Endodermal cell (in vitro differentiated cells): ENCODE results near the gene SIM1. TPM values are rescaled to one million over a fixed set of nuclear protein-coding genes. Genes with fewer than 3 reads are reported as not detected.

Experiments used
- DNase-seq: peaks from one replicate; pipeline ENCODE4 v3.0.0-alpha.2; 2017
- H3K27ac ChIP-seq: 2 replicates; pipeline ENCODE4 v1.5.1; 2013; ENCODE audit warnings: mild to moderate bottlenecking, low read depth, low read length, moderate library complexity
- H3K27me3 ChIP-seq: 2 replicates; pipeline ENCODE4 v1.6.1; 2013; ENCODE audit warnings: mild to moderate bottlenecking, low read length, moderate library complexity; ENCODE audit not compliant: insufficient read depth, control insufficient read depth, poor library complexity, severe bottlenecking
- H3K36me3 ChIP-seq: 2 replicates; pipeline ENCODE4 v1.7.0; 2013; ENCODE audit warnings: mild to moderate bottlenecking, low read length, moderate library complexity; ENCODE audit not compliant: control insufficient read depth, insufficient read depth
- H3K4me1 ChIP-seq: one replicate; pipeline ENCODE4 v1.7.0; 2013; ENCODE audit warnings: low read length; ENCODE audit not compliant: control insufficient read depth, insufficient read depth
- H3K4me3 ChIP-seq: 2 replicates; pipeline ENCODE4 v1.5.1; 2013; ENCODE audit warnings: mild to moderate bottlenecking, low read length, moderate library complexity
- H3K9ac ChIP-seq: 2 replicates; pipeline ENCODE4 v1.6.1; 2013; ENCODE audit warnings: mild to moderate bottlenecking, low read length, moderate library complexity; ENCODE audit not compliant: poor library complexity, severe bottlenecking; ENCODE audit errors: extremely low read depth
- H3K9me3 ChIP-seq: 2 replicates; pipeline ENCODE4 v1.6.1; 2013; ENCODE audit warnings: mild to moderate bottlenecking, low read length, moderate library complexity; ENCODE audit not compliant: control insufficient read depth
- H3K27ac Mint-ChIP-seq: 2 replicates; pipeline ENCODE4 v1.8.0; 2020; ENCODE audit warnings: mixed read lengths
- H3K27me3 Mint-ChIP-seq: 2 replicates; pipeline ENCODE4 v1.8.0; 2021; ENCODE audit warnings: mild to moderate bottlenecking, mixed read lengths; ENCODE audit not compliant: insufficient read depth
- H3K36me3 Mint-ChIP-seq: 2 replicates; pipeline ENCODE4 v1.8.0; 2020; ENCODE audit warnings: low read depth, mixed read lengths
- H3K4me1 Mint-ChIP-seq: 2 replicates; pipeline ENCODE4 v1.8.0; 2020; ENCODE audit warnings: mixed read lengths
- H3K4me3 Mint-ChIP-seq: 2 replicates; pipeline ENCODE4 v1.8.0; 2020; ENCODE audit warnings: mild to moderate bottlenecking, moderate library complexity, mixed read lengths
- H3K9me3 Mint-ChIP-seq: 2 replicates; pipeline ENCODE4 v1.8.0; 2020; ENCODE audit warnings: mild to moderate bottlenecking, mixed read lengths
- WGBS, 2 experiments: methylation state at CpG; one replicate each; pipeline versions ENCODE4 v1.1.5 to v1.1.7; 2013; ENCODE audit warnings: missing lambda C conversion rate in 2 of 2, mixed read lengths in 1 of 2; ENCODE audit not compliant: insufficient coverage in 1 of 2, insufficient read length in 1 of 2; 5-methylcytosine and 5-hydroxymethylcytosine counted together
- total RNA-seq, 2 donors: library from RNA; stranded (reverse); fragmentation: NEBNext Ultra II Directional in 1 of 2; extraction: Animal tissue kit (Norgen Biotek cat#: 25700) in 1 of 2; gene quantifications; 2 replicates in 1 of 2; 3 replicates in 1 of 2; pipeline ENCODE4 v1.2.1, GENCODE V29; 2021
- TF ChIP-seq, protein P1 (sequence below): fragments of 200-600 bp; sonication (generic); conservative IDR thresholded peaks from 2 replicates; pipeline ENCODE4 v1.5.0; 2021; ENCODE audit warnings: antibody characterized with exemption, mild to moderate bottlenecking

Gene SIM1
- total RNA-seq, 2 donors from 2014 or later = 0.07 to 0.31 TPM

DNA sequence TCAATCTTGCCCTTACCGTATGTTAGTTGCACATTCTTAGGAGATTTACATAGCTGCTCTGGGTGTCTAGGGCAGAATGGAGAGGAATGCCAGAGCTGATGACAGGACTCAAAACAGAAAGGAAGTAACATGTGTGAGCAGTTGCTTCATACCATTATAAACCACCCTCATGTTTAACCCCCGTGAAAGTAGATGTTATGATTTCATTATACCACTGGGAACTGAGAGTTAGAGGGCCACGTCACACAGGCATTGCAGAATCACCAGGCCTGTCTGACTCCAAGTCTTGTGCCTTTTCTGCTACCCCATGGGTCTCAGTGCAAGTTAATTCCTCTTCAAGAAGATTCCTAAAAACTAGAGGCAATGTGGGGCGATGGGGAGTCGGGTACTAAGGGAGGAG, 23.5 kb upstream of the SIM1 start:
- Mint-ChIP-seq H3K9me3 (peaks cover 4% of the 10 kb centered on the region), H3K4me1 (peaks cover 2% of the 10 kb centered on the region), H3K36me3 (no peaks in the 10 kb centered on the region), H3K4me3 (no peak overlapping the region), H3K27me3 (no peaks in the 10 kb centered on the region), H3K27ac (no peak overlapping the region)
- H3K36me3 ChIP-seq = no peaks in the 10 kb centered on the region
- no peaks in the 10 kb centered on the region for H3K4me1 ChIP-seq
- H3K27me3 ChIP-seq = no peaks in the 10 kb centered on the region
- no peaks in the 10 kb centered on the region for H3K9me3 ChIP-seq
- no peak overlapping the region for H3K4me3 ChIP-seq
- WGBS, 2 experiments = 94 to 100% methylated on average over 3 to 5 of the region's 5 CpGs
- no peak overlapping the region for H3K27ac ChIP-seq
- TF ChIP-seq, protein P1, sequence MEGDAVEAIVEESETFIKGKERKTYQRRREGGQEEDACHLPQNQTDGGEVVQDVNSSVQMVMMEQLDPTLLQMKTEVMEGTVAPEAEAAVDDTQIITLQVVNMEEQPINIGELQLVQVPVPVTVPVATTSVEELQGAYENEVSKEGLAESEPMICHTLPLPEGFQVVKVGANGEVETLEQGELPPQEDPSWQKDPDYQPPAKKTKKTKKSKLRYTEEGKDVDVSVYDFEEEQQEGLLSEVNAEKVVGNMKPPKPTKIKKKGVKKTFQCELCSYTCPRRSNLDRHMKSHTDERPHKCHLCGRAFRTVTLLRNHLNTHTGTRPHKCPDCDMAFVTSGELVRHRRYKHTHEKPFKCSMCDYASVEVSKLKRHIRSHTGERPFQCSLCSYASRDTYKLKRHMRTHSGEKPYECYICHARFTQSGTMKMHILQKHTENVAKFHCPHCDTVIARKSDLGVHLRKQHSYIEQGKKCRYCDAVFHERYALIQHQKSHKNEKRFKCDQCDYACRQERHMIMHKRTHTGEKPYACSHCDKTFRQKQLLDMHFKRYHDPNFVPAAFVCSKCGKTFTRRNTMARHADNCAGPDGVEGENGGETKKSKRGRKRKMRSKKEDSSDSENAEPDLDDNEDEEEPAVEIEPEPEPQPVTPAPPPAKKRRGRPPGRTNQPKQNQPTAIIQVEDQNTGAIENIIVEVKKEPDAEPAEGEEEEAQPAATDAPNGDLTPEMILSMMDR = no peak
- no peak overlapping the region for H3K9ac ChIP-seq
- no peak for DNase-seq

DNA sequence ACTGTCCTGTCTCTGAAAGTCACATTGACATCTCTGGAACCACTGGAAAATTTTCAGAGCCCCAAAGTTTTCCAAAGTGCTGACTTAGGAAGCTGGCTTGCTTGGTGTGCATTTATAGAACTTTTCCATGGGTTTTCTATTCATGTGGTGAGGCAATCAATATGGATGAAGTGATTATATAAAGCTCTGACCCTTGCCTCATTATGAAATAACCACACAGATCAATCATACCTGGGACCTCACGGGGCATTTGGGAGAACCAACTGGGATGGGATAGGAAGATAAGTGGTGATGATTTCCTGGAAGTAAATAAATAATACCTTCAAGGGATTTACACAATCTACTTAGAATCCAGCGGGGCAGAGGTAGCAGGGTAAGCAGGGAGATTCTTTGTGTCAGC, 22.9 kb upstream of the SIM1 start:
- 80 to 89% methylated on average over 1 to 2 of the region's 2 CpGs for WGBS, 2 experiments
- H3K36me3 ChIP-seq = no peaks in the 10 kb centered on the region
- H3K9me3 ChIP-seq = no peaks in the 10 kb centered on the region
- H3K27me3 ChIP-seq = no peaks in the 10 kb centered on the region
- Mint-ChIP-seq H3K27ac (no peak overlapping the region), H3K36me3 (no peaks in the 10 kb centered on the region), H3K4me3 (no peak overlapping the region), H3K9me3 (peaks cover 4% of the 10 kb centered on the region), H3K4me1 (no peaks in the 10 kb centered on the region), H3K27me3 (no peaks in the 10 kb centered on the region)
- TF ChIP-seq, protein P1 = no peak
- H3K27ac ChIP-seq = no peak overlapping the region
- H3K4me3 ChIP-seq = no peak overlapping the region
- H3K4me1 ChIP-seq = no peaks in the 10 kb centered on the region
- DNase-seq = no peak
- no peak overlapping the region for H3K9ac ChIP-seq

DNA sequence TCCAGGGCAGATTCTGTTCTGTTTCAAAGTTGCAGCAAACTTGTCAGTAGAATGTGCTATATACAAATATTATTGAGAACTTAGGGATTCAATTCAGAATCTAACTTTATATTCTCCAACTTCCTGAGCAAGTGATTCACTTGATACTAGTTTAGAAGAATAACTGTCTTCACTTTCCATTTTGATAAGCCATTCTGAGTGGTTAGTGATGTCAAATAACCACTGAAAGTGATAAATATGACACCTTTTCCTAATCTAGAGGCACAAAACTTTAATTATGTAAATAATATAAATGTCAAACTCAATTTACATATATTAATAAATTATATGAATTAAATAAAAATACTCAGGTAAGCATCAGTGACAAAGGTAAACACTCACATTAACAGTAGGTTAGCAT, 20.5 kb upstream of the SIM1 start:
- Histone ChIP-seq H3K27ac (no peak overlapping the region), H3K4me1 (no peaks in the 10 kb centered on the region), H3K9ac (no peak overlapping the region), H3K27me3 (no peaks in the 10 kb centered on the region), H3K9me3 (no peaks in the 10 kb centered on the region), H3K4me3 (no peak overlapping the region), H3K36me3 (no peaks in the 10 kb centered on the region)
- H3K27me3 Mint-ChIP-seq = no peaks in the 10 kb centered on the region
- TF ChIP-seq, protein P1 = no peak
- no peak overlapping the region for H3K27ac Mint-ChIP-seq
- H3K4me3 Mint-ChIP-seq = no peak overlapping the region
- no peak for DNase-seq
- H3K36me3 Mint-ChIP-seq = no peaks in the 10 kb centered on the region
- H3K4me1 Mint-ChIP-seq = no peaks in the 10 kb centered on the region
- peaks cover 2% of the 10 kb centered on the region for H3K9me3 Mint-ChIP-seq
